Adrenal gland (tissue), 5 donors: ENCODE measurements around the gene SMIM14.

ENCODE experiments used
- POLR2A ChIP-seq, 2 donors: fragments of 450-650 bp; IDR thresholded peaks; one replicate each; pipeline ENCODE4 v1.6.1; 2017; ENCODE audit warnings: antibody characterized with exemption in 2 of 2, mild to moderate bottlenecking in 2 of 2, moderate library complexity in 1 of 2
- TF ChIP-seq, protein P1 (sequence below), 6 experiments: fragments of 450-650 bp in 4 of 6; fragments of 200-600 bp in 2 of 6; sonication (generic) in 1 of 6; IDR thresholded peaks; 1 replicate in 5 of 6; 2 replicates in 1 of 6; pipeline versions ENCODE4 v1.5.1 to v1.8.0; 2016 to 2021; ENCODE audit warnings: antibody characterized with exemption in 6 of 6, mild to moderate bottlenecking in 2 of 6, moderate library complexity in 1 of 6
- donor health status: DM: no; HTN: no; CAD: no.

DNA sequence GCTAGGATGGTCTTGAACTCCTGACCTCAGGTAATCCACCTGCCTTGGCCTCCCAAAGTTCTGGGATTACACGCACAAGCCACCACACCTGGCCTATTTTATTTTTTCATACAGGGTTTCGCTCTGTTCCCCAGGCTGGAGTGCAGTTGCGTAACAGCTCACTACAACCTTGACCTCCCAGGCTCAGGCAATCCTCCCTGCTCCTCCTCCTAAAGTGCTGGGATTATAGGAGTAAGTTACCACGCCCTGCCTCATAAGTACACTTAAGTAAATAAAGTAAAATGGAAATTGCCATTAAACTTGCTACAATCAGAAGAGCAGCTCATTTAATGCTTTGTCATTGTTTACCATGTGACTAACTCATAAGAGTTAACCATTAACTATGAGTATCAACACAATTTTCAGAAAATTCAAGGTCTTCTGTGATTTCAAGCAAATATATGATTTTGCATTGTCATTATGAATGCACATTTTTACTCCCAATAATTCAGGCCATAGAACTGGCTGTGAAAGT, 123.7 kb downstream of the SMIM14 start:
- TF ChIP-seq, protein P1, sequence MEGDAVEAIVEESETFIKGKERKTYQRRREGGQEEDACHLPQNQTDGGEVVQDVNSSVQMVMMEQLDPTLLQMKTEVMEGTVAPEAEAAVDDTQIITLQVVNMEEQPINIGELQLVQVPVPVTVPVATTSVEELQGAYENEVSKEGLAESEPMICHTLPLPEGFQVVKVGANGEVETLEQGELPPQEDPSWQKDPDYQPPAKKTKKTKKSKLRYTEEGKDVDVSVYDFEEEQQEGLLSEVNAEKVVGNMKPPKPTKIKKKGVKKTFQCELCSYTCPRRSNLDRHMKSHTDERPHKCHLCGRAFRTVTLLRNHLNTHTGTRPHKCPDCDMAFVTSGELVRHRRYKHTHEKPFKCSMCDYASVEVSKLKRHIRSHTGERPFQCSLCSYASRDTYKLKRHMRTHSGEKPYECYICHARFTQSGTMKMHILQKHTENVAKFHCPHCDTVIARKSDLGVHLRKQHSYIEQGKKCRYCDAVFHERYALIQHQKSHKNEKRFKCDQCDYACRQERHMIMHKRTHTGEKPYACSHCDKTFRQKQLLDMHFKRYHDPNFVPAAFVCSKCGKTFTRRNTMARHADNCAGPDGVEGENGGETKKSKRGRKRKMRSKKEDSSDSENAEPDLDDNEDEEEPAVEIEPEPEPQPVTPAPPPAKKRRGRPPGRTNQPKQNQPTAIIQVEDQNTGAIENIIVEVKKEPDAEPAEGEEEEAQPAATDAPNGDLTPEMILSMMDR (IDR thresholded peaks at IDR 0.05): no peak
- TF ChIP-seq POLR2A (IDR thresholded peaks at IDR 0.05): no peak
